Activated T-cell treated with anti-CD3 and anti-CD28 coated beads, Interleukin-2, amount 50 U/mL, for 48 hours (primary cell): ENCODE results near the gene LAIR1.
A peak's percentile ranks its signal among the peaks of the same experiment; 100 is the strongest.
"Not testable (repeated sequence)": the region's sequence is repeated elsewhere in the genome, so short reads cannot be mapped to it uniquely, and the experiment has no call there.

Experiments
- DNase-seq, 2 experiments: peaks; one replicate each; pipeline ENCODE4 v3.0.0-alpha.2; 2020

LAIR1 gene, protein sequence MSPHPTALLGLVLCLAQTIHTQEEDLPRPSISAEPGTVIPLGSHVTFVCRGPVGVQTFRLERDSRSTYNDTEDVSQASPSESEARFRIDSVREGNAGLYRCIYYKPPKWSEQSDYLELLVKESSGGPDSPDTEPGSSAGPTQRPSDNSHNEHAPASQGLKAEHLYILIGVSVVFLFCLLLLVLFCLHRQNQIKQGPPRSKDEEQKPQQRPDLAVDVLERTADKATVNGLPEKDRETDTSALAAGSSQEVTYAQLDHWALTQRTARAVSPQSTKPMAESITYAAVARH

GRCh38 chr19:54364775-54365257 lies at the start of gene LAIR1:
LAIR1 (minus strand) TSS chr19:54364931; CDS start chr19:54364804, 127 bp downstream.
- DNase-seq, result peak; percentile 69 to 74

GRCh38 chr19:54414156-54414555 lies 49.4 kb upstream of the LAIR1 start:
- DNase-seq, result no peak

DNA sequence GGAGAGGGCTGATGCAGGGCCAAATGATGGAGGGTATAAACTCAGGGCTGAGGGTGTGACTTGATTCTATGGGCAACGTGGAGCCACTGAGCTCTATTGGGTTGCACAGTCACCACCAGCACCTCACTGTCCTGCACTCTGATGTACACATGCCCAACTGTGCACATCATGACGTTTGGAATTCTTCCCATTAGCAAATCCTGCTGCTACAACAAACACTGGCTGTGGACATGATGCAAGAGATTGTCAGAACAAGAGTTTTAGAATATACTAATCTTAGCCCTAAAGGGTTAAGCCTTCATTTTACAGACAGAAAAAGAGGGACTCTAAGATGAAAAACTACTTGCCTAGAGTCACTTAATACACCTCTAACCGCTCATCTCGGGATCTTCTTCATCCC lies 48.1 kb upstream of the LAIR1 start:
- DNase-seq, result no peak

DNA sequence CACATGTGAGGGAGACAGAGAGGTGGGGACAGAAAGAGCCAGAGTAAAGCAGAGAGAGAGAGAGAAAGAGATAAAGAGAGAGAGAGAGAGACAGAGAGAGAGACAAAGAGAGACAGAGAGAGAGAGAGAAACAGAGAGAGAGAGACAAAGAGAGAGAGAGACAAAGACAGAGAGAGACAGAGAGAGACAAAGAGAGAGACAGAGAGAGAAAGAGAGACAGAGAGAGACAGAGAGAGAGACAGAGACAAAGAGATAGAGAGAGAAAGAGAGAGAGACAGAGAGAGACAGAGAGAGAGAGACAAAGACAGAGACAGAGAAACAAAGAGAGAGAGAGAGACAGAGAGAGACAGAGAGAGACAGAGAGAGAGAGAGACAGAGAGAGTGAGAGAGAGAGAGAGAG lies 46.3 kb upstream of the LAIR1 start:
- no peak for DNase-seq

GRCh38 chr19:54408456-54409026 lies 43.8 kb upstream of the LAIR1 start:
- DNase-seq, result no peak

GRCh38 chr19:54407780-54408179 lies 43.0 kb upstream of the LAIR1 start:
- DNase-seq, result no peak

DNA sequence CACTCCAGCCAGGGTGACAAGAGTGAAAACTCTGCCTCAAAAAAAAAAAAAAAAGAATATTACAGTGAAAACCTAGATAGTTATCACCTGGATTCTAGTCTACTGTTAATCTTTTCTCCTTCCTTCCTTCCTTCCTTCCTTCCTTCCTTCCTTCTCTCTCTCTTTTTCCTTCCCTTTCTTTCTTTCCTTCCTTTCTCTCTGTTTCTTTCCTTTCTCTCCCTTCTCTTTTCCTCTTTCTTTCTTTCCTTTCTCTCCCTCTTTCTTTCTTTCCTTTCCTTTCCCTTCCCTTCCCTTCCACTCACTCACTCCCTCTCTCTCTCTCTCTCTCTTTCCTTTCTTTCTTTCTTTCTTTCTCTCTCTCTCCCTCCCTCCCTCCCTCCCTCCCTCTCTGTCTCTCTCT lies 40.9 kb upstream of the LAIR1 start:
- no peak for DNase-seq

GRCh38 chr19:54403054-54403453 lies 38.3 kb upstream of the LAIR1 start:
- DNase-seq, result no peak

DNA sequence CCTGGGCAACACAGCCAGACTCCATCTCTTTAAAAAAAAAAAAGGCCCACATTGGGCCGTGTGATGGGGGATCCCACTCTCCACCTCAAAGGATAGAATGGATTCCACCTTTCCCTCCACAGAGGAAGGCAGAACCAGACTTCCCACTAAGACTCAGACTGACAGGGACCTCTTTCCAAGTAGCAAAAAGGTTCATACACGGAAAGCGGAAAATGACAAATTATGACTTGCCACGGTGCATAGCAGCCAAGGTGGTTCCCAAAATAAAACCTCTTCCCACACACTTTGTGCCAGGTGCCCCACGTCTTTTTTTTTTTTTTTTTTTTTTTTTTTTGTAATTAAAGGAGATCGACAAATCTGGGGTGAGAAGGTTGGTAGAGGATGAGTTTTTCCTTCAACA lies 36.2 kb upstream of the LAIR1 start:
- DNase-seq, result no peak

DNA sequence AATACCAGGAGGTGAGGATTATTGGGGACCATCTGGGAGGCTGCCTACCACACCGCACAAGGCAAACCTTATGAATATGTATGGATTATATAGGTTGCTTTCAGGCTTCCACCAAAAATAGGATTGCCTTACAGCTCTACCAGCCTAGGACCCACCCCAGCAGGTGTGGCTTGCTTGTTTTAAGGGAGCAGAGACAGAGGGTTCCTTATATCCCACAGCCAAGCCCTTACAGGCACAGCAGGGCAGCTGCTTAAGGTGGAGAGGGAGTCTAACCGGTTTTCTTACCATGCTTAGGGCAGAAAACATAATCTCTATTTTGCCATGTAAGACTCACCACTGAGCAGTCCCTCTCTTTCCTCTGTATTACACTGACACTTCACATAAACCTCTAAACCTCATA lies 34.5 kb upstream of the LAIR1 start:
- DNase-seq, result no peak

DNA sequence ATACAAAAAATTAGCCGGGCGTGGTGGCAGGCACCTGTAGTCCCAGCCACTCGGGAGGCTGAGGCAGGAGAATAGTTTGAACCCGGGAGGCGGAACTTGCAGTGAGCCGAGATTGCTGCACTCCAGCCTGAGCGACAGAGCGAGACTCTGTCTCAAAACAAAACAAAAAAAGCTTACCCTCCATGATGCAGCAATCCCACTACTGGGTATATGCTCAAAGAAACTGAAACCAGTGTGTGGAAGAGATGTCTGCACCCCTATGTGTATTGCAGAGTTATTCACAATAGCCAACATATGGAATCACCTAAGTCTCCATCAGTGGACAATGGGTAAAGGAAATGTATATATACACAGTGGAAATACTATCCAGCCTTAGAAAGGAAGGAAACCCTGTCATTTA lies 31.0 kb upstream of the LAIR1 start:
- DNase-seq, result no peak

DNA sequence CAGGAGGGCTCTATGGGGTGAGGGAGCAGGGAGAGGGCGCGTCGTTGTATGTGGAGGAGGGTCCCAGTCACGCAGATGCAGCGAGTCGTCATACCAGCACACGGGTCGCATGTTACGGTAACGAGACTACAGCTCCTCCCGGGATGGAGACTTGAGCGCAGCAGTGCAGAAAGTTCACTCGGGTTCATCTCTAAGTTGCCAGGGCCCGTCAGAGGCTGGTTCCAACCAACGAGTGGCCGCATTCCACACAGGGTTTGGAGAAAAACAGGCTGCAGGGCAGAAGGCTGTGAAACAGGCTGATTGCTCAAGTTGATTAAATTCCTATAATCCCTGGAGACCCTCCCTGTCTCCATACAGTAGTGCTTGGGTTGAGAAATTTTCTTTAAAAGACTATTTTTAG lies 28.6 kb upstream of the LAIR1 start:
- no peak for DNase-seq

- DNase-seq, result no peak
These were observed 27.4 kb upstream of the LAIR1 start for GRCh38 chr19:54392105-54392504.

- no peak for DNase-seq
These were observed 26.9 kb upstream of the LAIR1 start for GRCh38 chr19:54391589-54392061.

DNA sequence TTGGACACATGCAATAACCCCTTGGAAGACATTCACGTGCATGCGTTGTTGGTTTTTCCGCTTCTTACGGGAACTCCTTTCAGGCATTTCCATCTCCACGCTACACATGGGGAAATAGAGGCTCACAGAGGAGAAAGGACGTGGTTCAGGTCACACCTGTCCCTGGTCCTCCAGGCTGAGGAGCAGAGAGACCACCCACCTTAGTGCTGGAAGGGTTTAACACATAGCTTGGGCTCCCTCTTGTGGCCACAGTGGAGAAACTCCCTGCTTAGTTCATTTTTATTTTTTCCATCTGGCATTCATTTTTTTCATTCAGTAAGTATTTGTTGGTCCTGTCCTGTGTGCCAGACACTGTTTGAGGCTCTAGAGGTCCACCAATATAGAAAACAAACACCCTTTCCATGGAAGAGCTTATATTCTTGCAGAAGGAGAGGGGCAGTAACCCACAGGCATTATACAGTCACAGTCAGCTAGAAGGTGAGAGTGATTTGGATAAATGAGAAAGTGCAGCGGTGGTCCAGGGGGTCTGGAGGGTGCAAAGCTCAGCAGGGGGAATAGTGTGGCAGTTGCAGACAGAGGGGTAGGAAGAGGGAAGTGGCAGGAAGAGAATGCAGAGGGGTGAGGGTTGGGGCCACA lies 26.3 kb upstream of the LAIR1 start:
- peak; percentile 69 to 71 for DNase-seq

DNA sequence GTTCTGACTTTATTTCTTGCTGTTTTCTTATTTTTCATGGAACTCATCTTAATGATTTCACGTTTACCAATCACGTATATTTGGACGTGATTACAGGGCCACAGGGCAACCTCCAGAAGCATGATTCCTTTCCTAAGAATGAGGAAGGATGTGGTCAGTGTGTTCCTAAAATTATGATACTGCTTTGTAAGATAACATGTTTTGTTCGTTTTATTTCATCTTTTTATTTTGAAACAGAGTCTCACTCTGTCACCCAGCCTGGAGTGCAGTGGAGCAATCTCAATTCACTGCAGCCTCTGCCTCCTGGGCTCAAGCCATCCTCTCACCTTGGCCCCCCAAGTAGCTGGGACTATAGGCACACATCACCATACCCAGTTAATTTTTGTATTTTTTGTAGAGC lies 24.8 kb upstream of the LAIR1 start:
- DNase-seq, result no peak

DNA sequence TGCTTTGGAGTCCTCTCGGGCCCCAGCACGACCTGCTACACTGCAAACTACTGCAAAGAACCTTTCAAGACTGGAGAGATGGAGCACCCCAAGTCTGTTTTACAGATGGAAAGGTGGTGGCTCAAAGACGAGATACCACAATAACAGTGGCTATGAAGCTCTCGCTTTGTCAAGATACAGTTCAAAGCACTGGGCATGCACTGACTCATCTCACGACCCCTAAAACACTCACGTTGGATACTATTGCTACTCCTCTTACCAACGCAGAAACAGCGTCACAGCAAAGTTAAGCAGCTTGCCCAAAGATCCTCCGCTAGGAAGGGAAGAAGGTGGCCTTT lies 24.0 kb upstream of the LAIR1 start:
- no peak for DNase-seq

DNA sequence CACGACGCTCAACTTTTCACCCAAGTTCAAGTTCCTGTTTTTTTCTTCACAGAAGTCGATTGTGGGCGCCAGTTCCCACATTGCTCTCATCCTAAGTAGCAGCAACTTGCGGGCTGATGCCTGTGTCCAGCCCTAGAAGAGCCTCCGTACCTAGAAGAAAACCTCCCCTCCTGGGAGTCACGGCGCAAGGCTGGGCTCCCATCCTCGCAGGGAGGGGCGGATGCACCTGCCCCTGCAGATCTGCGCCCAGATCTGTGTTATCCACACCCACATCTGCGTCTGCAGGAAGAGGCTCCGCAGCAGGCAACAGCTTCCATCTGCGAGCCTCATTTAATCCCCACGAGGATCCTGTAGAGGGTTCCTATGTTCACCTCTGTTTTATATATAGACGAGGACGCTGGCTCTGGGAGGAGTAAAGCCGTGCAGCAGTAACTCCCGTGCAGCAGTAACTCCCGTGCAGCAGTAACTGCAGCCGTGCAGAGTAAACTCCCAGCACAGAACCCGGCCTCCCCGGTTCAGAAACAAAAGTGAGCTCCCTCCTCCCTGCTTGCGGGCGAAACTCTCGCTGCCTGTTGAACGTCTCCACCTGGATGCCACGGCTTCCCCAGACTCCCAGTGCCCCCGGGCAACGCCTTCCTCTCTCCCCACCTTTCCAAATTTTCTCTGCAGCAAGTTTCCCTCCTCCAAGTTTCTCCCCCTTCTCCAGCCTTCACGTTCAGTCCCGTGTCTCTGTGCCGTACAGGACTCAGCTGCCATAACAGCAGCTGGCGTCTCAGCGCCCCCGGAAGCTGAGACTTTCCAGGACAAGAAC lies 23.5 kb upstream of the LAIR1 start:
- peak; percentile 49 for DNase-seq

DNA sequence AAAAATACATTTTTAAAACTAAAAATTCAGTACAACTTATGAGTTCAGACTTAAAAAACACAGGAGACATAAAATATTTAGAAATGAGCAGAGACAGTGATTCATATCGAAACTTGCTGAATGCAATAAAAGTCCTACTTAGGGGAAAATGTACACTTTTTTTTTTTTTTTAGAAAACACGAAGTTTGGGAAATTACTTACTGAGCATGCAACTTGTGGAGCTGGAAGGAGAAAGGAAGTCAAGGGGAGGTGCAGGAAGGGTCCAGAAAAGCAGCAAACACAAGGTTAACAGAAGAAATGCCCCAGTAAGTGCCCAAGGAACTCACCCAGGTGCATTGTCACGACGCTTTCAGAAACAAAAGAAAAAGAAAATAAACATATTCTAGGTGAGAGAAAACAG lies 18.6 kb upstream of the LAIR1 start:
- no peak for DNase-seq

- DNase-seq, result not testable (repeated sequence)
These were observed 17.3 kb upstream of the LAIR1 start for GRCh38 chr19:54382041-54382440.

GRCh38 chr19:54380897-54381296 lies 16.2 kb upstream of the LAIR1 start:
- DNase-seq, result no peak

GRCh38 chr19:54379187-54379678 lies 14.5 kb upstream of the LAIR1 start:
- no peak for DNase-seq

DNA sequence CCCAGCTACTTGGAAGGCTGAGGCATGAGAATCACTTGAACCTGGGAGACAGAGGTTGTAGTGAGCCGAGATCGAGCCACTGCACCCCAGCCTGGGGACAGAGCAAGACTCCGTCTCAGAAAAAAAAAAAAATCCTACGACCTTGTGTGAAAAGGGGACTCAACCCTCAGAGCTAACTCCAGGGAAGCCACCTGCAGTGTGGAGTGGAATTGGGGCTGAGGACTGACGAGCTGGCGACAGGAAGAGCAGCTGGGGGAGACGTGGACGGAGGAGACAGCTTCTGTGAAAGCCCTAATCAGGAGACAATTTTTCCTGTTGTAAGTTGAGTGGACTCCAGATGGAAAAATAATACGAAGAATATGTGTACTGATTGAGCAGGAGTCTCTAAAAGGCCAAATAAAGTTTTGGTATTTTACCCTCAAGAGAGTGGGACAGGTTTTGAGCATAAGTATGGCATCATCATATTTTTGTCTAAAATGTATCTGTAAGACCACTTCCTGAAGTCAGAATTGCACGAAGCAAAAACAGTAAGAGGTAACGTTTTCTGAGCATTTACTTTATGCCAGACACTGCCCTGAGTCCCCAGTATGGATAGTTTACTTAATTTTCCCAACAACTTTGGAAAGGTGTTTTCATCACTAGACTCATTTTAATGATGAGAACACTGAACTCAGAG lies 12.0 kb upstream of the LAIR1 start:
- DNase-seq, result no peak
